HUES64 (cell line): ENCODE results near the gene ZFPM1. TPM values are rescaled to one million over a fixed set of nuclear protein-coding genes. Genes with fewer than 3 reads are reported as not detected.
"Not testable (repeated sequence)": the region's sequence is repeated elsewhere in the genome, so short reads cannot be mapped to it uniquely, and the experiment has no call there.

ENCODE experiments used
- H3K27ac ChIP-seq: 2 replicates; pipeline ENCODE4 v1.7.0; 2013; ENCODE audit warnings: low read depth, low read length, inconsistent platforms
- H3K27me3 ChIP-seq: 2 replicates; pipeline ENCODE4 v1.6.1; 2013; ENCODE audit warnings: mild to moderate bottlenecking, low read length; ENCODE audit not compliant: insufficient read depth
- H3K36me3 ChIP-seq: 2 replicates; pipeline ENCODE4 v1.6.1; 2013; ENCODE audit warnings: mild to moderate bottlenecking, low read length; ENCODE audit not compliant: insufficient read depth
- H3K4me1 ChIP-seq: 2 replicates; pipeline ENCODE4 v1.6.1; 2013; ENCODE audit warnings: mild to moderate bottlenecking, low read length, moderate library complexity; ENCODE audit not compliant: insufficient read depth
- H3K4me3 ChIP-seq: 2 replicates; pipeline ENCODE4 v1.5.1; 2013; ENCODE audit warnings: mild to moderate bottlenecking, low read length, moderate library complexity
- H3K9ac ChIP-seq: 2 replicates; pipeline ENCODE4 v1.6.1; 2013; ENCODE audit warnings: mild to moderate bottlenecking, low read depth, low read length
- H3K9me3 ChIP-seq: 2 replicates; pipeline ENCODE4 v1.6.1; 2013; ENCODE audit warnings: low read depth, low read length; ENCODE audit not compliant: insufficient read depth
- WGBS: fragments of 150-250, 120-280 bp; methylation state at CpG from one replicate; pipeline ENCODE4 v1.1.7; 2013; ENCODE audit warnings: missing lambda C conversion rate; 5-methylcytosine and 5-hydroxymethylcytosine counted together
- polyA plus RNA-seq, 2 experiments: library from polyadenylated mRNA; stranded (reverse); fragments of 50-300 nt; gene quantifications; one replicate each; pipeline ENCODE4 v1.2.3, GENCODE V29; 2013

ZFPM1 gene
- 2.0 TPM for polyA plus RNA-seq (2013, experiment 1 of 2)
- 3.4 TPM for polyA plus RNA-seq (2013, experiment 2 of 2)

DNA sequence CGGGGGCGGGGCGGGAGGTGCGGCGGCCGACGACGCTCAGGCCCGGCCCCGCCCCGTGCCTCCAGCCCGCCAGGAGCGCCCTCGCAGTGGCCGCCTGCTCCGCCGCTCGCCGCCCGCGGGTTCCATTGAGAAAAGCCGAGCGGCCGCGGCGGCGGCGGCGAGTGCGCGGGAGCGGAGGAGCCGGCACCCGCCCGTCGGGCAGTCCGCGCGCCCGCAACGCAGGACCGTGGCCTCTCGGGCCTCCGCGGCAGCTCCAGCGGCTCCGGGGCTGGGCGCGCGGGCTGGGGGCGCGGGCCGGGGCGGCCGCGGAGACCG is at the start of gene ZFPM1:
TSS of gene ZFPM1 (plus strand) at position 64 of the 315 bp plus-strand sequence. CDS start 359 bp downstream, outside the sequence.
- H3K27ac ChIP-seq = peak within 1 kb of the TSS; percentile 71; the same call in 1 of the 2 replicates

DNA sequence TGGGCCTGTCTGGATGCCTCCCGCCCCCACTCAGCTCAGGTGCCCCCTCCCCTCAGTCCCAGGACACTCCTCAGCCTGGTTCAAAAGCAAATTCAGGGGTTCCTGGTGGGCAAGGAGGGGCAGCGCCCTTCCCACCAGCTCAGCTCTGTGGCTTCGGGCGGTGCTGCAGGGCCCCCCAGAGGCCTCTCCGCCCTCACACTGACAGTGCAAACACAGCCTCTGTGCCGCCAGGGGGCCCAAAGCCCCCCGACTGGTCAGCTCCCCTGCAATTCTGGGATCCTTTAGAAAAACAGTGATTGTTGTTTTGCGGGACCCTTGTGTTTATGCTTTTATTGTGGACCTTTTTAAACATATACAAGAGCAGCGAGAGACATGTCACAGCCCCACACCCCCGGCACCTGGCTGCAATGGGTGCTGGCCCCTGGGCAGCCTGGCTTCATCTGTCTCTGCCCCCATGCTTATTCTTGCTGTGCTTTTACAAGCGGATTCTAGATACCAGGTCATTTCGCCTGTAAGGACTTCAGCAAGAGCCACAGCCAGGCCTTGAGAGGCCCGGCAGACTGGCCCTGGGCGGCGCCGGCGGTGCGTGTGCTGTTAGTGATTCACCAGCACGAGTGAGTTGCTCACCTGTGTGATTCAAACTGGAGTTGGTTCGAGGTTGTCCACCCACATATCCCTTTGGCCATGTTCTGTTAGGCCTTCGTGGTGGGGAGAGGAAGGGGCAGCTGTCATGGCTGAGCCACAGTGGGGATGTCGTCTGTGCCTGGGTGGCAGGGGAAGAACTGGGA is 49.1 kb upstream of the ZFPM1 start:
- Histone ChIP-seq H3K4me3 (no peak overlapping the region), H3K9ac (no peak overlapping the region), H3K27me3 (no peaks in the 10 kb centered on the region), H3K36me3 (no peaks in the 10 kb centered on the region), H3K9me3 (no peaks in the 10 kb centered on the region), H3K27ac (no peak overlapping the region), H3K4me1 (no peaks in the 10 kb centered on the region)
- 87% methylated on average over 22 of the region's 22 CpGs for WGBS

More for the DNA sequence above, at the start of gene ZFPM1:
- peaks cover 5% of the 10 kb centered on the region; the same call in 1 of the 2 replicates for H3K4me1 ChIP-seq
- peaks cover 67% of the 10 kb centered on the region for H3K27me3 ChIP-seq
- no peaks in the 10 kb centered on the region for H3K36me3 ChIP-seq
- no peaks in the 10 kb centered on the region for H3K9me3 ChIP-seq
- H3K9ac ChIP-seq = no peak within 1 kb of the TSS
- under 1% methylated on average over 57 of the region's 57 CpGs for WGBS
- H3K4me3 ChIP-seq = peak within 1 kb of the TSS; percentile 71

DNA sequence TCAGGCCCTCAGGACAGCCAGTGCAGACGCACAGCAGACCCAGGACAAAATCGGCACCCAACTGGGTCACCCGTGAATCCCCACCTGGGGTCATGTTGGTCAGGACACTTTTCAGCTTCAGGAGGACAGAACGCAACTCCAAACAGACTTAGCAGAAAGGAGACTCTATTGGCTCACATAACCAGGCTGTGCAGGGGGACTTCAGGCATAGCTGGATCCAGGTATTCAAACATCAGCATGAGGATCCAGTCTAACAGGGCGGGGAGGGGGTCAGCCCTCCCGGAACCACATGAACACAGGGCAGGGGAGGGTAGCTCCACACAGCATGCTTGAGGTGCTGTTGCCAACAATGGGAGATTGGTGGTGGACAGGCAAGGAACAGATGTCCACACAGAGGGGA is 48.3 kb upstream of the ZFPM1 start:
- H3K27ac ChIP-seq = no peak overlapping the region
- H3K9me3 ChIP-seq = no peaks in the 10 kb centered on the region
- no peaks in the 10 kb centered on the region for H3K36me3 ChIP-seq
- H3K27me3 ChIP-seq = no peaks in the 10 kb centered on the region
- no peak overlapping the region for H3K9ac ChIP-seq
- no peak overlapping the region for H3K4me3 ChIP-seq
- no peaks in the 10 kb centered on the region for H3K4me1 ChIP-seq
- WGBS = 83% methylated on average over 6 of the region's 6 CpGs

DNA sequence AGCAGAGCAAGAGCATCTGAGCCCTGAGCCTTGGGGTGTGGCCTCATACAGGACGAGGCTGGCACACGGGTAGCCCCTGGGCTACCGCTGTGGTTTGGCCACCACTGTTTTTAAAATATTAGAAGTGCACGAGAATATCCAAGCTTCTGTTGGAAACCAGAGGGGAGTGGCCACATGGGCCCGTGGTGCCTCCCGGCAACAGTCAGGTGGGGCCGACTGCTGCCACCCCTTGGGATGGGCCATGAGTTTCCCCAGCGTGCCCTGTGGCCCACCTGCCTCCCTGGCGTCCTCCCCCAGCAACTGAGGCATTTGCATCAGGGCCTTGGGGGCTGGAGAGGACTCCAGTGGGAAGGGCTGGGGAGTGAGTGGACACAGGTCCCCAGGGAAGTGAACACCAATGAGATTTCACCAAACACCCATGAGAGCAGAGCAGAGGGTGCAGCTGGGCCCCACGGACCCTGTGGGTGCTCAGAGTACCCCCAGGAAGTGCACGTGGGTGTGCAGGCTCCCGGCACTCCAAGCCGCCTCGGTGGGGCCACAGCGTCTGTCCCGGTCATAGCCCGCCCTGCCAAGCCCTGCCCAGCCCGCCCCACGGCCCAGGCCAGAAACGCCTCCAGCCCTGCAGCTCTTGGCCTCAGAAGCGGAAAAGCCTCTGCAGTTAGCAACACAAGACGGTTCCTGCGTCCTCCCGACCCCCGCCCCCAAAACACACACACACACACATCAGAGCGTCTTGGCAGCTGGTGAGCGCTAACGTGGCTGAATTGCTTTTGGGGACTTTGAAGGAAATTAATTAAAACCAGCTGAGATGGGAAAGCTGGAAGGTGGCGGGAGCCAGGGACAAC is 47.6 kb upstream of the ZFPM1 start:
- no peak overlapping the region for H3K27ac ChIP-seq
- no peak overlapping the region for H3K4me3 ChIP-seq
- no peaks in the 10 kb centered on the region for H3K4me1 ChIP-seq
- H3K27me3 ChIP-seq = no peaks in the 10 kb centered on the region
- H3K9me3 ChIP-seq = no peaks in the 10 kb centered on the region
- H3K9ac ChIP-seq = no peak overlapping the region
- no peaks in the 10 kb centered on the region for H3K36me3 ChIP-seq
- 93% methylated on average over 29 of the region's 29 CpGs for WGBS

DNA sequence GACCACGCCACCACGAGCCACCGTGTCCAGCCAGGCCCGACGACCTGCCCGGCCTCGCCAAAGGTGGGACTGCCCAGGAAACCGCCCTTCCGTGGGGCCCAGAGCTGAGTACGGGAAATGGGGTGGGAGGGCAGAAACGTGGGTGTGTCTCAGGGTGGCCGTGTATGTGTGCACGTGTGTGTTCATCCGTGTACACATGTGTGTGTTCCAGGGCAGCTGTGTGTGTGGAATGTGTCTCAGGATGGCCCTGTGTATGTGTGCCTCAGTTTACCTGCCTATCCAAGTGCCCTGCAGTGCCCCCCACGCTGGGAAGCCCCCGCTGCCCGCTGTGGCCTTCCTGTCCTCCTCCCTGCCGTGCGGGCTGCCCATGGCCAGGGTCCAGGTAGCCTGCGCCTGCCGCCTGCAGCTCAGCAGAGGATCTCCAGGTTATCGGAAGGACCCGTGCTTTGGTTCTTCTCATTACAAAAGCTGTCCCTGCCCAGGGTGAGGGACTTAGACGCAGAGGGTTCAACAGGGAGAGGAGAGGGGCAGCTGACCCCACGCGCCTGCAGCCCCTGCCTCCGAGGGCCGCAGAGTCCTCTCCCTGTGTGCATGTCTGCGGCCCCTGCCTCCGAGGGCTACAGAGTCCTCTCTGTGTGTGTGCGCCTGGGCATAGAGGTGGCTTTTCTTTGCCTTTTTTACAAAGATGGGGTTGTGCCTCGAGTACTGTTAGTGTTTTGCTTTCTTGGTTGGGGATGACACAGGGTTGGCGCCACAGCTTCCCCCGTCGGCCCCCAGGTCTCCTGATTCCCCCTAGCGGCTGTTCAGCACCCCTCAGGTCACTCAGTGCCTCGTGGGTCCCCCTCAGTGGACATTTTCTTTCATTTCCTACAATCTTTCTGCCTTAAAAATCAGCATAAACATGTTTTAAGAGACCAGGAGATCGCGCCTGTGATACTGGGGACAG is 46.7 kb upstream of the ZFPM1 start:
- 92% methylated on average over 39 of the region's 39 CpGs for WGBS
- Histone ChIP-seq H3K27ac (no peak overlapping the region), H3K4me1 (no peaks in the 10 kb centered on the region), H3K9ac (no peak overlapping the region), H3K27me3 (no peaks in the 10 kb centered on the region), H3K36me3 (no peaks in the 10 kb centered on the region), H3K4me3 (no peak overlapping the region), H3K9me3 (no peaks in the 10 kb centered on the region)

DNA sequence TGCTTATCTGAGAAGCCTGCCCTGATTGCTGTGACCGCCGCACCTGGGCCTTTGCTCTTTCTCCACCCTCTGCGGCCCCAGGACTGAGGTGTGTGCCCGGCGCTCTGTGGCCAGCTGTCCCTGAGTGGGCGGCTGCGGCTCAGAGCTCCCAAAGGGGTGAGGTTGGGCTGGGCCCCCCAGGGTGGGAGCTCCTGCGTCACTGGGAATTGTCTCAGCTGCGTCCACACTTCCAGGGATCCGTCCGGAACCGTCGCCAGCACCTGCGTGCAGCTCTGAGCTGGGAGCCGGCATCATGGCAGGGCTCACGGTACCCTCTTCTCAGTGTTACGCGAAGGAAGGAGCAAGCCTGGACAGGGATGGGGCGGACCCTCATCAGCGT is 46.0 kb upstream of the ZFPM1 start:
- Histone ChIP-seq H3K36me3 (no peaks in the 10 kb centered on the region), H3K27me3 (no peaks in the 10 kb centered on the region), H3K9me3 (no peaks in the 10 kb centered on the region), H3K9ac (no peak overlapping the region), H3K4me3 (no peak overlapping the region), H3K27ac (no peak overlapping the region), H3K4me1 (no peaks in the 10 kb centered on the region)
- WGBS = 94% methylated on average over 20 of the region's 20 CpGs

DNA sequence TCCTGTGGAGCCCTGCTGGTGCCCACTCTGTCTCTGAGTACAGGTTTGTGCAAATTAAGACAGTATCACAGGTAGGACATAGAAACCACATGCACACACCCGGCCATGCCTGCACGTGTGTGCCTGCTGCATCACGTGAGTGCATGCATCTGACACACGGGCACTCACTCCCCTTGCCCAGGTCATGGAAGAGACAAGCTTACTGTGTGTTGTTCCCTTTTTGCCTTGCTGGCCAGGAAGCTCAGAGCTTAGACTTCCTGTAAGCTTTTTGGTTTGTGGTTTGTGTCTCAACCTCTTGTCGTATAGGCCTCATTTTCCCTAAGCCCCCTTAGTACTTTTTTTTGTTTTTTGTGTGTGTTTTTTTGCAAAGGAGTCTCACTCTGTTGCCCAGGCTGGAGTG is 45.3 kb upstream of the ZFPM1 start:
- Histone ChIP-seq H3K4me3 (no peak overlapping the region), H3K27ac (no peak overlapping the region), H3K27me3 (no peaks in the 10 kb centered on the region), H3K9me3 (no peaks in the 10 kb centered on the region), H3K36me3 (no peaks in the 10 kb centered on the region), H3K4me1 (no peaks in the 10 kb centered on the region), H3K9ac (no peak overlapping the region)
- WGBS = 95% methylated on average over 5 of the region's 5 CpGs

DNA sequence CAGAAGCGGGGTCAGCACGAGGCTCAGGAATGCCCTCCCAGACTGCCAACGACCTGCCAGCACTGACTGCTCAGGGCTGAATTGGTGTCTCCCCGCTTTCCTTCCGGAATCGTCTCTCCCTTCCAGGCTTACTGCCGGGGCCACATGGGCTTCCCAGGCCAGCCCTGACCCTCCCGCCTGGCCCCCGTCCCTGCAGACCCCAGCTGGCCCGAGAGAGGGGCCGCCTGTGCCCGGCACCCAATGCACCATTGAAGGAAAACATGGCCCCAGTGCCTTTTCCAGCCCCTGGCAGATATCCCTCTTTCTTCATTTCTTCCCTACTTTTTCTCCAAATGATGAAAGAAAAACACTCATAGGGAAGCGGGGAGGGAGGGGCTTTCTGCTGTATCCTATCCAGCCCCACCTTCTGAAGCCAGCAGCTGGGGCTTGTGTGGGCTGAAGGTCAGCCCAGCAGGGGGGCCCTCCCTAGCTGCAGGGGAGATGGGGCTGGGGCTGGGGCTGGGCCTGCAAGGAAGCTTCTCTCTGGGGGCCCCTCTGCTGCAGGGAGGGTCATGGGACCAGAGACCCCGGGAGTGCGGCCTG is 44.4 kb upstream of the ZFPM1 start:
- no peak overlapping the region for H3K9ac ChIP-seq
- no peaks in the 10 kb centered on the region for H3K4me1 ChIP-seq
- H3K4me3 ChIP-seq = no peak overlapping the region
- H3K36me3 ChIP-seq = no peaks in the 10 kb centered on the region
- WGBS = 92% methylated on average over 15 of the region's 15 CpGs
- no peaks in the 10 kb centered on the region for H3K9me3 ChIP-seq
- no peak overlapping the region for H3K27ac ChIP-seq
- H3K27me3 ChIP-seq = no peaks in the 10 kb centered on the region

DNA sequence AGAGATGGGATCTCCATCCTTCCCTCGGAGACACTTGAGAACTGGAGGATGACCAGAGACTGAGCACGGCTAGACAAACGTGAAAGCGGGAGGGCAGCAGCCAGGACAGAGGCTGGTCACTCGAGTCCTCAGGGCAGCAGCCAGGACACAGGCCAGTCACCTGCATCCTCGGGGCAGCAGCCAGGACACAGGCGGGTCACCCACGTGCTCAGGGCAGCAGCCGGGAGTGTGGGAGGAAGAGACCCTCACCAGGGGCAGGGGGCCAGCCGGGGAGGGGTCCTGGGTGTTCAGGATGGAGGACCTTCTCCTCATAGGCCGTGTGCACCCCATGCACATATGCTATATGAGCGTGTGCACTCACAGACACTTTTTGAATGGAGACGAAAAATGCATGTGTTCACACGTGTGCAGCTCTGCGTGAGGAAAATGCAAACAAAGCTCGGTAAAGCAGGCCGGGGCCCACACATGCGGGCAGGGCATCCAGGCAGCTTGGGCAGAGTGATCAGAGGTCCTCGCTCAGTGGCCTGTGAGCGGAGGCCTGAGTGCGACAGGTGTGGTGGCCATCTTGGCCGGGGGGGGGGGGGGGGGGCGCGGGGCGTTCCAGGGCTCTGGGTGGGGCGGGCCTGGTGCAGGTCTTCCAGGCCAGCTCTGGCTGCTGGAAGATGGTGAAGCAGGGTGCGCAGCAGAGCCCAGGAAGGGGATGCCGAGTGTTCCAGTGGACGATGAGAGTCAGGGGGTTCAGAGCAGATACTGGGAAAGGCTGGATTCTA is 43.6 kb upstream of the ZFPM1 start:
- Histone ChIP-seq H3K27me3 (no peaks in the 10 kb centered on the region), H3K9me3 (no peaks in the 10 kb centered on the region), H3K4me3 (no peak overlapping the region), H3K4me1 (no peaks in the 10 kb centered on the region), H3K9ac (no peak overlapping the region), H3K27ac (no peak overlapping the region), H3K36me3 (no peaks in the 10 kb centered on the region)
- WGBS = 93% methylated on average over 28 of the region's 29 CpGs

DNA sequence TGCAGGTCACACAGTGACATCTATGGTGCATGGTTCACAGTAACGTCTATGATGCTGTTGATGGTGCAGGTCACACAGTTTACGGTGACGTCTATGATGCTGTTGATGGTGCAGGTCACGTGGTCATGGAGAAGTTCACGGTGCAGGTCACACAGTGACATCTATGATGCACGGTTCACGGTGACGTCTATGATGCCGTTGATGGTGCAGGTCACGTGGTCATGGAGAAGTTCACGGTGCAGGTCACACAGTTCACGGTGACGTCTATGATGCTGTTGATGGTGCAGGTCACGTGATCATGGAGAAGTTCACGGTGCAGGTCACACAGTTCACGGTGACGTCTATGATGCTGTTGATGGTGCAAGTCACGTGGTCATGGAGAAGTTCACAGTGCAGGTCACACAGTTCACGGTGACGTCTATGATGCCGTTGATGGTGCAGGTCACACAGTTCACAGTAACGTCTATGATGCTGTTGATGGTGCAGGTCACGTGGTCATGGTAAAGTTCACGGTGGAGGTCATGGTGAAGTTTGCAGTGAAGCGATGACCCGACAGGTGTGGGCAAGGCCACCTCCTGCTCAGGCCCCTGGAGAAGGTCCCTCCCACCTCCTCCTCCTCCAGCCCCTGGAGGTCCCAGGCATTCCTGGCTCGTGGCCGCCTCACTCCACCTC is 42.6 kb upstream of the ZFPM1 start:
- H3K36me3 ChIP-seq, H3K27ac ChIP-seq, H3K27me3 ChIP-seq, H3K9me3 ChIP-seq, H3K4me3 ChIP-seq, H3K9ac ChIP-seq, H3K4me1 ChIP-seq: not testable (repeated sequence)
- 96% methylated on average over 28 of the region's 28 CpGs for WGBS
